ENCODE data around the gene ALCAM. TPM values are rescaled to one million over a fixed set of nuclear protein-coding genes. Genes with fewer than 3 reads are reported as not detected.

ALCAM gene
- total RNA-seq, 1 donor from 2014 or later, result 15.2 TPM

DNA sequence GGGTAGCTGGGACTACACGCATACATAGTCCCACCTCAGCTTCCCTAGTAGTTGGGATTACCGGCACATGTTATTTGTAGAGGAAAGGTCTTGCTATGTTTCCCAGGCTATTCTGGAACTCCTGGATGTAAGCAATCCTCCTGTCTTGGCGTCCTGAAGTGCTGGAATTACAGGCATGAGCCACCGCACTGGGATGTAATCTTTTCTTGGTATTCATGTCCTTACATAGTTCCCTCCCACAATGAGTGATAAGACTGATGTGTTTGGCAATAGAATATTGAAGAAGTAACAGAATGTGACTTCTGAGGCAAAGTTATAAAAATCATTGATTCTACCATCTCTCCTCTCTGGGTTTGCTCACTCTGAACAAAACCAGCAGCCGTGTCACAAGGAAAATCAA lies 22.7 kb upstream of the ALCAM start:
- DNase-seq (ENCODE audit: extremely low spot score in 2 of 2), result no peak
- Histone ChIP-seq H3K36me3 (no peaks in the 10 kb centered on the region), H3K4me3 (no peak overlapping the region), H3K27ac (no peak overlapping the region), H3K9me3 (no peaks in the 10 kb centered on the region), H3K27me3 (no peaks in the 10 kb centered on the region), H3K4me1 (no peaks in the 10 kb centered on the region)
- TF ChIP-seq POLR2AphosphoS5 (IDR thresholded peaks at IDR 0.05; ENCODE audit: insufficient read depth in 1 of 2, low read depth in 1 of 2) (no peak), POLR2A (IDR thresholded peaks at IDR 0.05) (no peak)
- TF ChIP-seq, protein P1, sequence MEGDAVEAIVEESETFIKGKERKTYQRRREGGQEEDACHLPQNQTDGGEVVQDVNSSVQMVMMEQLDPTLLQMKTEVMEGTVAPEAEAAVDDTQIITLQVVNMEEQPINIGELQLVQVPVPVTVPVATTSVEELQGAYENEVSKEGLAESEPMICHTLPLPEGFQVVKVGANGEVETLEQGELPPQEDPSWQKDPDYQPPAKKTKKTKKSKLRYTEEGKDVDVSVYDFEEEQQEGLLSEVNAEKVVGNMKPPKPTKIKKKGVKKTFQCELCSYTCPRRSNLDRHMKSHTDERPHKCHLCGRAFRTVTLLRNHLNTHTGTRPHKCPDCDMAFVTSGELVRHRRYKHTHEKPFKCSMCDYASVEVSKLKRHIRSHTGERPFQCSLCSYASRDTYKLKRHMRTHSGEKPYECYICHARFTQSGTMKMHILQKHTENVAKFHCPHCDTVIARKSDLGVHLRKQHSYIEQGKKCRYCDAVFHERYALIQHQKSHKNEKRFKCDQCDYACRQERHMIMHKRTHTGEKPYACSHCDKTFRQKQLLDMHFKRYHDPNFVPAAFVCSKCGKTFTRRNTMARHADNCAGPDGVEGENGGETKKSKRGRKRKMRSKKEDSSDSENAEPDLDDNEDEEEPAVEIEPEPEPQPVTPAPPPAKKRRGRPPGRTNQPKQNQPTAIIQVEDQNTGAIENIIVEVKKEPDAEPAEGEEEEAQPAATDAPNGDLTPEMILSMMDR (IDR thresholded peaks at IDR 0.05), result no peak
- intact Hi-C loops (cut with DNase I), result no loop called here

DNA sequence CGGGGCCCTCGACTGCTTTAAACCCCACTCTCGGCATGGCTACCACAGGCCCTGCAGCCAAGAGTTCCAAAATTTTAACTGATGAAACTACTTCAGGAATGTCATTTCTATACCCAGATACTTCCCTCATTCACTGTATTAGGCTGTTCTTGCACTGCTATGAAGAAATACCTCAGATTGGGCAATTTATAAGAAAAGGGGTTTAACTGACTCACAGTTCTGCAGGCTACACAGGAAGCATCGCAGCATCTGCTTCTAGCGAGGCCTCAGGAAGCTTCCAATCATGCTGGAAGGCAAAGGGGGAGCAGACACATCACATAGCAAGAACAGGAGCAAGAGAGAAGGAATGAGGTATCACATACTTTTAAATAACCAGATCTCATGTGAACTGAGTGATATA lies 21.6 kb upstream of the ALCAM start:
- H3K9me3 ChIP-seq, result no peaks in the 10 kb centered on the region
- no peak for DNase-seq (ENCODE audit: extremely low spot score in 2 of 2)
- TF ChIP-seq POLR2A (IDR thresholded peaks at IDR 0.05) (no peak), POLR2AphosphoS5 (IDR thresholded peaks at IDR 0.05; ENCODE audit: insufficient read depth in 1 of 2, low read depth in 1 of 2) (no peak)
- TF ChIP-seq, protein P1 (IDR thresholded peaks at IDR 0.05), result no peak

DNA sequence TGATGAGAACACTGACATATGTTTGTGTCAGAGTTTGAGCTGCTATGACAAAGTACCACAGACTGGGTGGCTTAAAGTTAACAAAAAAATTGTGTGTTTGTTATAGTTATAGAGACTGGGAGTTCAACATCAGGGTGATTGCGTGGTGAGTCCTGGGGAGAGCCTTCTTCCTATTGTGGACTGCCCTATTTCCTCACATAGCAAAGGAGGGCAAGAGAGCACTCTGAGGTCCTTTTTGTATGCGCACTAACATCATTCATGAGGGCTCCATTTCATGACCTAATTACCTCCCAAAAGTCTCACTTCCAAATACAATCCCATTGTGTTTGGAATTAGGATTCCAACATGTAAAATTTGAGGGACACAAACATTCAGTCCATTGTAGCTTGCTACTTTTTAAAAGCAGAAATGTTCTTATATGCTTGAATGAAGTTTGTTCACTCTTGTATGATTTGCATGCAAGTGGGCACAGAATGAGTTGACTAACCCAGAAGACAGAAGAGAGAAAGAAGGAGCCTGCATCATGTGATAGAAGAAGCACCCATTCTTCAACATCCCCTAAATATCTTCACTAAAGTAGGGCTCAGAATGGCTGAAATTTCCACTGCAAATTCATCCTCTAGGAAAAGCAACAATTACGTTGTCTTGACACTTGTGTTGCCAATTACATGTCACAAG lies 18.9 kb upstream of the ALCAM start:
- no peak for DNase-seq (ENCODE audit: extremely low spot score in 2 of 2)
- no peaks in the 10 kb centered on the region for H3K4me1 ChIP-seq
- H3K36me3 ChIP-seq, result no peaks in the 10 kb centered on the region
- no peaks in the 10 kb centered on the region for H3K27me3 ChIP-seq
- H3K4me3 ChIP-seq, result no peak overlapping the region
- TF ChIP-seq POLR2AphosphoS5 (IDR thresholded peaks at IDR 0.05; ENCODE audit: insufficient read depth in 1 of 2, low read depth in 1 of 2) (no peak), POLR2A (IDR thresholded peaks at IDR 0.05) (no peak)
- no peak overlapping the region for H3K27ac ChIP-seq
- intact Hi-C loops (cut with DNase I), result no loop called here
- no peaks in the 10 kb centered on the region for H3K9me3 ChIP-seq

More for the DNA sequence above, 21.6 kb upstream of the ALCAM start:
- no peaks in the 10 kb centered on the region for H3K4me1 ChIP-seq
- H3K27me3 ChIP-seq, result no peaks in the 10 kb centered on the region
- intact Hi-C loops (cut with DNase I), result no loop called here
- no peak overlapping the region for H3K4me3 ChIP-seq
- H3K27ac ChIP-seq, result no peak overlapping the region
- no peaks in the 10 kb centered on the region for H3K36me3 ChIP-seq

DNA sequence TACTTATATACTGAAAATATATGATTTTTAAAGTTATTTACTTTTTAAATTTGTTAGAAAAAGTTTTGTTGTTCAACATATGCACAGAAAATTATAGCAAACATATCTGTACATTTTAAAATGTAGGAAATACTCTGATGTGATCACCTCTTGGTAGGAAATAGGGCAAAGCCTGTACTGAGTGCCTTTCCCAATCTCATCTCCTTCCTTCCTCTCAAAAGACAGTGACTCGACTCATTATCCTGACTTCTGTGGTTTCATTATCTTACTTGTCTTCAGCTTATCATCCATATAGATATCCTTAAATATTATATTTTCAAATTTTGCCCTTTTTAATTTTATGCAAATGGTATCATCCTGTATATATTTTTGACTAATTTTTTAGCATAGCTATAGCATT lies 18.4 kb upstream of the ALCAM start:
- Histone ChIP-seq H3K4me3 (no peak overlapping the region), H3K36me3 (no peaks in the 10 kb centered on the region), H3K27me3 (no peaks in the 10 kb centered on the region), H3K9me3 (no peaks in the 10 kb centered on the region), H3K27ac (no peak overlapping the region), H3K4me1 (no peaks in the 10 kb centered on the region)
- intact Hi-C loops (cut with DNase I), result no loop called here
- TF ChIP-seq, protein P1 (IDR thresholded peaks at IDR 0.05), result no peak
- TF ChIP-seq POLR2AphosphoS5 (IDR thresholded peaks at IDR 0.05; ENCODE audit: insufficient read depth in 1 of 2, low read depth in 1 of 2) (no peak), POLR2A (IDR thresholded peaks at IDR 0.05) (no peak)
- no peak for DNase-seq (ENCODE audit: extremely low spot score in 2 of 2)

DNA sequence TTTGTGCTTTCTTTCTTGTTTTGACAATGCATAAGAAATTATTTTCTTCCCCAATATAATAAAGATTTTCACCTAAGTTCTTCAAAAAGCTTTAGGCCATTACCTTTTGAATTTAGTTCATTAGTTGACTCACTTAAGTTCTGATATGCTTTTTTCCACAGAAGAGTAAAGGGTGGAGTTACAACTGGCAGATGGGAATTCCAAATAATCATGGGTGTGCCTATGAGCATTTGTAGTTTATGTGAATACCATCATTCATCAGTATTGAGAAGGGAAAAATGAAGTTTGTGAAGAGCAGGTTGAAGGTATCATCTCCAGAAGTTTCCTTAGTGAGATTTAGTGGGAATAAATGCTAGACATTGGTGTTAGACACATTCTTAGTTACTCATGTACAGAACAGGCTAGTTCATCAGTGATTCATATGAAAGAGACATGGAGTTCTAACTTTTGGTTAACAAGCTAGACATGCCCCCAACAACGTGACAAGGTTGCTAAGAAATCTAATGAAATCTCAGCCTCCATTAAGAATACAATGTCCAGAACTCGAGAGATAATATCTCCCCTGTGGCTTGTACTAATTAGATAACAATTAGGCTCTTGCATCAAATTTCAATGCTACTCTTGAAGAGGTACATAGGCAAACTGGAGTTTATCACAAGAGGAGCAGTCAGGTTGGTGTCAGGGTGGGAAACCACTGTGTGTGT lies 16.9 kb upstream of the ALCAM start:
- DNase-seq (ENCODE audit: extremely low spot score in 2 of 2), result no peak
- intact Hi-C loops (cut with DNase I), result no loop called here

More for the DNA sequence above, 16.9 kb upstream of the ALCAM start:
- H3K27ac ChIP-seq, result no peak overlapping the region
- TF ChIP-seq, protein P1 (IDR thresholded peaks at IDR 0.05), result no peak
- TF ChIP-seq POLR2AphosphoS5 (IDR thresholded peaks at IDR 0.05; ENCODE audit: insufficient read depth in 1 of 2, low read depth in 1 of 2), result no peak
- TF ChIP-seq POLR2A (IDR thresholded peaks at IDR 0.05), result no peak
- H3K27me3 ChIP-seq, result no peaks in the 10 kb centered on the region
- no peak overlapping the region for H3K4me3 ChIP-seq
- H3K4me1 ChIP-seq, result peaks cover 7% of the 10 kb centered on the region
- no peaks in the 10 kb centered on the region for H3K36me3 ChIP-seq
- H3K9me3 ChIP-seq, result no peaks in the 10 kb centered on the region
